GM12875 (cell line): ENCODE results near the gene PSMD11.

ENCODE experiments used
- H3K4me3 ChIP-seq: one replicate; pipeline ENCODE4 v1.5.1; 2011; ENCODE audit warnings: low read depth, low read length, control low read depth
- CTCF ChIP-seq: IDR thresholded peaks from 2 replicates; pipeline ENCODE4 v1.5.1; 2011; ENCODE audit warnings: low read depth, mild to moderate bottlenecking, control low read depth, inconsistent platforms, low read length, moderate library complexity, borderline replicate concordance; ENCODE audit not compliant: insufficient read depth

PSMD11 gene

GRCh38 chr17:32495359-32496231 is 51.3 kb downstream of the PSMD11 start:
- no peak for TF ChIP-seq CTCF
- H3K4me3 ChIP-seq, result no peak overlapping the region

- TF ChIP-seq CTCF, result no peak
- no peak overlapping the region for H3K4me3 ChIP-seq
These were observed 52.2 kb downstream of the PSMD11 start for GRCh38 chr17:32496395-32497073.

GRCh38 chr17:32497431-32498205 is 53.3 kb downstream of the PSMD11 start:
- no peak for TF ChIP-seq CTCF
- no peak overlapping the region for H3K4me3 ChIP-seq

GRCh38 chr17:32498391-32498790 is 54.1 kb downstream of the PSMD11 start:
- no peak overlapping the region for H3K4me3 ChIP-seq
- TF ChIP-seq CTCF, result no peak

- H3K4me3 ChIP-seq, result no peak overlapping the region
- no peak for TF ChIP-seq CTCF
These were observed 57.7 kb downstream of the PSMD11 start for GRCh38 chr17:32502013-32502412.

GRCh38 chr17:32502710-32503109 is 58.4 kb downstream of the PSMD11 start:
- no peak overlapping the region for H3K4me3 ChIP-seq
- no peak for TF ChIP-seq CTCF
